ENCODE results near the gene JAKMIP1. TPM values are rescaled to one million over a fixed set of nuclear protein-coding genes. Genes with fewer than 3 reads are reported as not detected.

Gene JAKMIP1
- total RNA-seq, 1 experiment from 2014 or later, result 0.05 TPM

DNA sequence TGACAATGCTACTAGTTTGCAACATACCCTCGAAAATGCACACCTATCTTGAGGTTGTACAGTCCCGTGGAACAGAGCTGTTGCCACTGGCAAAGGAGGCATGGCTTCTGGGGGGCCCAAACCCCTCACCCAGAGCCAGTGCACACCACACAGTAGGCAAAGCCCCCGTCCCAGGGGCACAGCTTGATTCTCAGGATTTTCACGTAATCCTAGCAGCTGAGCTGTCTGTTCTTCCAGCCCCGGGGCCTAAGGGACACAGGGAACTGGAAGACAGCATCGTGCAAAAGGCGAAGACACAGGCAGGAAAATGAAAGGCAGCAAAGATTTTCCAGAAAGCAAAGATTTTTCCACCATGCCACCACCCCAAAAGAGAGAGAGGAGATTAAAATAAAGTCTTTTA, 77.2 kb downstream of the JAKMIP1 start:
- DNase-seq (ENCODE audit: extremely low read depth, low read depth), result no peak

DNA sequence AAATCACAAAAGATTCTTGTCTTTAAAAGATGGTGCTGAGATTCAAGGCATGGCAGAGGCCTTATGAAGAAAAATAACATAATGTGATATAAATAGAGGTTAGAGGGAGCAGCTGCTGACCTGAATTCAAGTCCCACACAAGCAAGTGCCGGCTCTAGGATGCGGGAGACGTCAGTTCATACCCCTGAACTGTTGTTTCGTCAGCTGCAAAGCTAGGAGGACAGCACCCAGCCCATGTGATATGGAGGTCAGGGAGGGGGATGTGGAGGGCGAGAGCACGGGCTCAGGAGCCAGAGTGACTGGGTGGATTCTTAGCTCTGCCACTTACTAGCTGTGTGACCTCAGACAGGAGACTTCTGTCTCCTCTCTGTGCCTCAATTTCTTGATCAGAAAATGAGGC, 77.9 kb downstream of the JAKMIP1 start:
- no peak for DNase-seq (ENCODE audit: extremely low read depth, low read depth)

DNA sequence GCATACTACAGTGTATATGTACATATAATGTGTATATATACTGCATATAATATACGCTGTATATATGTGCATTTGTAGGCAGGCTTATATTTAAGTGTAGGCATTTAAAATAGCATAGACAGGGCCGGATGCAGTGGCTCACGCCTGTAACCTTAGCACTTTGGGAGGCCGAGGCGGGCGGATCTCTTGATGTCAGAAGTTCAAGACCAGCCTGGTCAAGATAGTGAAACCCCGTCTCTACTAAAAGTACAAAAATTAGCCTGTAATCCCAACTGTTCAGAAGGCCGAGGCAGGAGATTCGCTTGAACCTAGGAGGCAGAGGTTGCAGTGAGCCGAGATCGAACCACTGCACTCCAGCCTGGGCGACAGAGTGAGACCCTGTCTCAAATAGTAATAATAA, 78.4 kb downstream of the JAKMIP1 start:
- no peak for DNase-seq (ENCODE audit: extremely low read depth, low read depth)

DNA sequence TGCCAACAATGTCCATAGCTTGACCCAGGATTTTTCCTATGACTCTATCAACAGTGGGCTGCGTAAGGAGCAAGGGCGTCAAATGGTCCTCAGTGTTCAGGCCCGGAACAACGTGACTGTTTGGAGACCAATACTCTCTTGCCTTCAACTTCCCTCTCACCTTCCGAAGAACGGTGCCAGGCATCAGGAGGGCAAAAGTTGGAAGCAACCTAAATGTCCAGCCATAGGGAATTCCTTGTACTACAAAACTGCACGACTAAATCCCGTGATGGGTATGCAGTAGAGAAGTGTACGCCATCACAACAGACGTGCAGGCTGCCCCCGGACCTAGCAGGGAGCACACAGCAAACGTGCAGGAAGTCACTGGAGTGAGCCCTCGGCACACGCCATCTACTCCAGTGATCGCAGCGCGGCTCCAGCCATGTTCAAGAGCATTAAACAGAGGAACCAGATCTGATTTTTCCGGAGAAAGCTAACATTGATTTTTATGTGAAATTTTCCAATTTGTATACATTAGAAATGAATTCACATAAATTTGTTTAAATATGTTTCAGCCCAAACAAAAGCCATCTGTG, 79.0 kb downstream of the JAKMIP1 start:
- no peak for DNase-seq (ENCODE audit: extremely low read depth, low read depth)

DNA sequence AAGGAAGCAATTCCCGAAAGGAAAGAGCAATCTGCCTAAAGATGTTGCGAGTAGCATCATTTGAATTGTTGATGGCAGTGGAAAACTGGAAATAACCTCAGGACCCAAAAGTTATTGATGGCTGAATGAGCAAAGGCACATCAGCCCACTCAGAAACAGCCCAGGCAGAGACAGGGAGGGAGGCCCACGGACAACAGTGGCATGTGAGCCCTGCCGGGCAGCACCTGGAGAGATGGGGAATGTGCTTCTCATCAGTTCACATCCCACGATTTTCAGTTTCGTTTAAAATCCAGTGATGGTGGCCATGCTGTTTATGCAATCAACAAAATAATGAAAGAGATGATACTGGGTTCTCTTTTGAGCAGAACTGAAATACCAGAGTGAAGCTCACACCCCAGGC, 80.0 kb downstream of the JAKMIP1 start:
- no peak for DNase-seq (ENCODE audit: extremely low read depth, low read depth)

DNA sequence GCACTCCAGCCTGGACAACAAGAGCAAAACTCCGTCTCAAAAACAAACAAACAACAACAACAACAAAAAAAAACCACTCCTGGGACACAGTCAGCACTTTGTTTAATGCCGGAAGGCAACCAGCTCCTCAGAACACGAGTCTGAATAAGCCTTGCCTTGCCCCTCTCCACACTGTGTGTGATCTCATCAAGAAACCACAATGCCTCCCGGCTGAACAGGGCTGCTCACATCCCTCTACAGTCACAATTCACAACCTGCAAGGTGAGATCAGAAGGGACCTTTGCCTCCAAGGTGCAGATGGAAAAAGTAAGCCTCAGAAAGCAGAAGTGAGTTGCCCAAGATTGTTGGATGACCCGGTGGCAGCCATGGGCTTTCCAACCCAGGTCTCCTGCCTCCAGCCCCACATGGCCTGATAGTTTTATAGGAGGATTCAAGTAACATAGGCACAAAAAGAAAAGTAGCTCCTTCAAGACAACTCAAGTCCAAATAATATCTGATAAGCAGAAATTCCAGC, 80.8 kb downstream of the JAKMIP1 start:
- no peak for DNase-seq (ENCODE audit: extremely low read depth, low read depth)

DNA sequence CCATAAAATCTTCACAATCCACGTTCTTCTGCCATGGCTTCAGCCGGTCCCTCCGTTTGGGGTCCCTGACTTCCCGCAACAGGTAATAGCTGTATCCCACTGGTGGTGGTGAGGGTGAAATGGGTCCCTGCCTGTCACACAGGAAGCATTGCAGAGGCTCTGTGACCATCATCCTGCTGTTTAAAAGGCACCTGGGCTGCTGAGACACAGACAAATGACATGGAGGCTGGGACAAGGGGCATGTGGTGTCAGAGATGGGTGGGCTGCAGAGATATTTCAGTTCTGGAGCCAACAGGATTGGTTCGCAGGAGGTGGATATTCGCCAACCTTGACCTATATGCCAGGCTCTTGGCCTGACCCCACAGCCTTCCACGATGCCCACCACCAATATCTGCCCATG, 82.1 kb downstream of the JAKMIP1 start:
- no peak for DNase-seq (ENCODE audit: extremely low read depth, low read depth)

DNA sequence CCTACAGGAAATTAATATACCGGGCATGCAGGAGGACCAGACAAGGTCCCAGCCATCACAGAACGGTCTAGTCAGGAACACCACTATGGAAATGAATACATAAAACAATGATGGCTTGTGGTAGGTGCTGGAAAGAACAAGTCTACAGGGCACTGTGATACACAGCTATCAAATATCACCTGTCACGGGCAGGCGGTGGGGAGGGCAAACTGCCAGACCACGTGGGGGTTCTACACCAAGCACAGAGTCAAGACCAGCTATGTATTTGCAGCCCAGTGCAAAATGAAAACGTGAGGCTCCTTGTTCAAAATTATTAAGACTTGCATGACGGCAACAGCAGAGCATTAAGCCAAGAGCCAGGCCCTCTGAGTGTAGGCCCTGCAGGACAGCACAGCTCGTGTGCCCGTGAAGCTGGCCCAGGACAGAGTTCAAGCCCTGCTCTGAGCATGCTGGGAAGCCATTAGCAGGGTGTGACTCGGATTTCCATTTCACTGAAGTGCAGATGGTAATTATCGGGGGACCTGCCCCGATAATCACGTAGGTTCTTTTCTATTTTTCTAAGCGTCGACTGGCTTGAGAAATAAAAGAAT, 83.6 kb downstream of the JAKMIP1 start:
- no peak for DNase-seq (ENCODE audit: extremely low read depth, low read depth)

DNA sequence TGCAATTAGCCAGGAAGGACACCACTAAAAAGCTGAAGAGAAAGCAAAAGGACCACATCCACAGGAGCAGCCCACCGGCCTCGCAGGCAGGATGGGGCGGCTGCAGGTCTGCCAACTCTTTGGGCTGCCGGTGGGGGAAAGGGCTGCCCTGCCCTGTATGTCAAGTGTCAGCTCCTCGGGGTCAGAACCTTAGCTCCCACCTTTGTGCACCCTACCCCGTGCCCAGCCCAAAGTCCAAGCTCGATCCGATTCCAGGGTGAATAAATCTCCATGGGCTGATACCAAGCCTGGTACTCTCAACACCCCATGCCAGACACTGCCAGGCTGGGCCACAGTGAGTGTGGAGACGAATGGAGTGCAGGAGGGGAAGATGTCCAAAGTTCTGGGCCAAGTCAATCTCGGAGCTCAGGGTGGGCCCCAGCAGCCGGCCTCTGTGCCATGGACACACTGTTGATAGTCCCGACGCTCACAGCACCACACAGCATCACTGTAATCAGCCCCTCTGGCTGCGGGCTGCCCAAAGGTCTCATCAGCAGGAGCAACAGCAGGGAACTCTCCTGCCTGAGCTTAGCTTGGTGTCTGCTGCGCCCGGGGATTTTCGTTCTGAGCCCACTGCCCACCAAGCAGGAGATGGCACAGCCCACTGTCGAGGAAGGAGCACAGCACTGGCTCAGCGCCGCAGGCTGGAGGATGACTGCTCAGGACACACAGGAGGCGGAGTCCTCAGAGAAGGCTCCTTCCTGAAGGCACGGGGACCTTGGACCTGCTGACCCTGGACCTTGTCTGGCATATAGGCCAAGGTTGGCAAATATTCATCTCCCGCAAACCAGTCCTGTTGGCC, 84.4 kb downstream of the JAKMIP1 start:
- no peak for DNase-seq (ENCODE audit: extremely low read depth, low read depth)

DNA sequence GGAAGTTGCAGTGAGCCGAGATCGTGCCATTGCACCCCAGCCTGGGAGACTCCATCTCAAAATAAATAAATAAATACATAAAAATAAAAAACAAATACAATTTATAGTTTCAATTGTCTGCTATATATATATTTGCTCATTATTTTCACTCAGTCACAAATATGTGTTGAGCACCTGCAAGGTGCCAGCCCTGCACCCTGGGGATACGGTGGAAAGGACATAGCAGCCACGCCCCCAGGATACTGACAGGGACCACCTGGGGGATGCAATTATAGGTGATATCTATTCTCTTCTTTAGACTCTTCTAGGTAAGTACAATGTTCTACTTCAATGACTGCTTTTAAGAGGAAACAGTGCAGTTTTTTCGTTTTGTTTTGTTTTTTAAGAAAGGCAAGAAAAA, 85.0 kb downstream of the JAKMIP1 start:
- DNase-seq (ENCODE audit: extremely low read depth, low read depth), result no peak

DNA sequence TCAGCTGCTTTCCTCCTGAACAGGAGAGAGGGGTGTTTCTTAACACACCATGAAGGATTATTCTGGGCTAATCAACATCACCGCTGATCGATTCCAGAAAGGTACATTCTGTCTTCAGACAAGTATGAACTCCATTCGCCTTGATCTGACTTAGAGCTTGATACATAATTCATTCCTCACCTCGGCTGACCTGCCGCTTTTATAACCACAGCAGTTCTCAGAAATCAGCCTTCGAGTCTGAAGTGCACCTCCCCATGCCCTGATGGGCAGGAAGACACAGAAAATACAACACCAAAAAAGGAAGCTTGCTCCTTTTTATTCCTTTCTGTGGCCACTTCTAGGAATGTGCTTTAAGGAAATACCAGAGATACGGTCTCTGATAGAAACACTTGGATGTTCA, 85.7 kb downstream of the JAKMIP1 start:
- DNase-seq (ENCODE audit: extremely low read depth, low read depth), result no peak

DNA sequence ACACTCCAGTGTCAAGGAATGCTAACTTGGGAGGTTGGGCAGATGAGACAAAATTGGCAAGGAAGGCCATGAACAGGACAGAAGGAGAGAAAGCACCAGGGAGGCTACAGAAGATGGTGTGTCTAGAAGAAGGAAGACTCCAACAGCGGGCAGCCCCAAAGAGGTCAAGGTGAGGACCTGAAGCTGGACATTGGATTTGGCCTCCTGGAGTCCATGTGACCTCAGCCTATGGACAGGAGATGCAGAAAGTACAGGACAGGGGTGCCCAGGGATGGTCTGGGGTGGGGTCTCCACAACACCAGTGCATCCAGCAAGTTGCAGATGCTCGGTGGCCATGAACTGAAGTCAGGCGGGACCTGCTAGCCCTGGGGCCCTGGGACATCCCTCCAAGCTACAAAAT, 86.2 kb downstream of the JAKMIP1 start:
- DNase-seq (ENCODE audit: extremely low read depth, low read depth), result no peak

DNA sequence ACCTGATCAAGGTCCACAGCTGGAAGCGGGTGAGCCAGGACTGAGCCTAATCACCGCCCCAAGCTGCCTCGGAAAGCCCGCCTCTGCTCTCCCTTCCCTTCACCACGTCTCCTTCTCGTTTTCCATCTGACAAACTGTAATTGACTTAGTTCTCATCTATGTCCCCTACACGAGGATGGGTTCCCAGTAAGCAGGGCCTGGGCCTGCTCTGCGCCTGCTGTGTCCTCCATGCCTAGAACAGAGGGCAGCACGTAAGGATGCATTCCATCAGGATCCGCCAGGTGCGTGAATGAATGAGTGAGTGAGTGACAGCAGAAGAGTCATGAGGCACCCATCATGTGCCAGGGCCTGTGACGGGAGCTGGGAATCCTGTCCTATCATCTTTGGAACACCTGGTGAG, 86.7 kb downstream of the JAKMIP1 start:
- DNase-seq (ENCODE audit: extremely low read depth, low read depth), result no peak

DNA sequence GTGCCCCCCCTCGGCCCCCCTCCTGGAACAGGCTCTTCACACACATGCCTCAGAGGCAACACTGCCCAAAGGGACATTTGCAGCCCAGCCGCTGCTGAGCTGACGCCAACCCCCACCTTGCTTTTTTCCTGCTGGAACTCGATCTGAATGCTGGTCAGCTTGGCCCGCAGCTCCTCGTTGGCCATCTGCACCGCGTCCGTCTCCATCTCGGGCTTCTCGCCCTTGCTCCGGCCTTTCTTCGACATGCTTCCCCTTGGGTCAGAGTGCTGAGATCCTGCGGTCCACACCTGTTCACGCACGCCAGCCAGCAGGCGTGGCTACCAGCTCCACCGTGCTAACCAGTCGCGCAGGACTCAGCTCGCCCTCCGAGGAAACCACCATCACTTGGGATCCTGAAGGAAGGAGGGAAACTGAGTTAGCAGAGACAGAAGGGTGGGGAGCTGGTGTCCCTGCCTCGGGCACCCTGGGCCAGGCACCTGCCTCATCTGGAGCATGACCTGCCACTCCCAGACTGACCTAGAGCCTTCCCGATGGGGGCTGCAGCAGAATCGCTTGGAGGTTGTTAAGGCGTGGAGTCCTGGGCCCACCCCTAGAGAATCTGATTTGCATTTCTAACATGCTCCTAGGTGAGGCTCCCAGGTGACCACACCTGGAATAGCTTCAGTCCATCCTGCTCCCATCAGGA, 87.6 kb downstream of the JAKMIP1 start:
- no peak for DNase-seq (ENCODE audit: extremely low read depth, low read depth)

DNA sequence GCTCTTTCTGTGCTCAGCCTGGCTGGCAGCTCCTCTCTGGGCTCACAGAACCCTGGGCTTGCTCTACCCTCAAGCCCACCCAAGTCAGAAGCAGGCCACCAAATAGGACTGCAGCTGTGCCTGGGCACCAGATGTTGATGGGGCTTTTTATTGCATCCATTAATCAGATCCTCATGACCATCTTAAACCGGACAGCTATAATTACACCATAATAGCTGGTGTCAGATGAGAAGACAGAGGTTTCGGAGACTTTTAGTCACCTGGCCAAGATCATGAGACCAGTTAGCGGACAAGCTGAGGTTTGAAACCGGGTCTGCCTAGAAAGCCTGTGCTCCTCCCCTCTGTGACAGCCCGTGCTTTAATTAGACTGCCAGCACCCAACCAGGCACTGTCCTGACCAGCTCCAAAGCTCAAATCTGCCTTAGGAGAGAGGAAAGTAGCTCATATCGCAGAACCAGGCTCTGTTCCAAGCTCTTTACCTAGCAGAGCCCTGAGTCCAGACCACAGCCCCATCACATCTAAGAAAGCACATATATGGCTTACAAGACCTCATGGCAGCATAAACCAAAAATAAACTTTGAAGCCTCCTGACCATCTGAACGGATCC, 88.9 kb downstream of the JAKMIP1 start:
- no peak for DNase-seq (ENCODE audit: extremely low read depth, low read depth)

DNA sequence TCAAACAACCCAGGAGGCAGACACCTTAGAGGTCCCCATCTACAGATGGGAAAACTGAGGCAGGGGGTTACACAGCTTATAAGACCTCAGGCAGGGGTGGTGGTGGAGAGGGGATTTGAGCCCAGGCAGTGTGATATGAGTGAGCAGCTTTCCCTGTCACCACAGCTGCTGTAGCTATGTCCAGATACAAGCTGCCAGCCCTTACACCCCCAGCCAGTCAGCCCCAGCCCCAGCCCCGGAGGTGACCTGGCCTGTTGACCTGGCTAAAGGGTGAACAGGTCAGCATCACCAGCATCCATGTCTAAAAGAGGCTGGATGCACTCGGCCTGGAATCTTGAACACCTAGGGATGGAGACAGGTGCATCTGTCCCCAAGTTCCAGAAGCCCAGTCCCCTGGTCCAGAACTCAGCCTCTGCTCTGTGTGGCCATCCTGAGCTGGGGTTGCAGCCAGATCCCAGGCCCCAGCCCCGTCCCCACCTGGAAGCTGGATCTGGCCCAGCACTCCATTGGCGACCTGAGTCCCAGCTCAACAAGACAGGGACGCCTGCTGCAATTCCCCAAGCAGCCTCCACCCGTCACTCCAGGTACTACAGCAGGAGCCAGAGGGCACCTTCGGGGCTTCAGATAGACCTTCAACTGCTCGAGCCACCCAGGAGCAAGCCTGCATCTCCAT, 89.5 kb downstream of the JAKMIP1 start:
- DNase-seq (ENCODE audit: extremely low read depth, low read depth), result no peak

DNA sequence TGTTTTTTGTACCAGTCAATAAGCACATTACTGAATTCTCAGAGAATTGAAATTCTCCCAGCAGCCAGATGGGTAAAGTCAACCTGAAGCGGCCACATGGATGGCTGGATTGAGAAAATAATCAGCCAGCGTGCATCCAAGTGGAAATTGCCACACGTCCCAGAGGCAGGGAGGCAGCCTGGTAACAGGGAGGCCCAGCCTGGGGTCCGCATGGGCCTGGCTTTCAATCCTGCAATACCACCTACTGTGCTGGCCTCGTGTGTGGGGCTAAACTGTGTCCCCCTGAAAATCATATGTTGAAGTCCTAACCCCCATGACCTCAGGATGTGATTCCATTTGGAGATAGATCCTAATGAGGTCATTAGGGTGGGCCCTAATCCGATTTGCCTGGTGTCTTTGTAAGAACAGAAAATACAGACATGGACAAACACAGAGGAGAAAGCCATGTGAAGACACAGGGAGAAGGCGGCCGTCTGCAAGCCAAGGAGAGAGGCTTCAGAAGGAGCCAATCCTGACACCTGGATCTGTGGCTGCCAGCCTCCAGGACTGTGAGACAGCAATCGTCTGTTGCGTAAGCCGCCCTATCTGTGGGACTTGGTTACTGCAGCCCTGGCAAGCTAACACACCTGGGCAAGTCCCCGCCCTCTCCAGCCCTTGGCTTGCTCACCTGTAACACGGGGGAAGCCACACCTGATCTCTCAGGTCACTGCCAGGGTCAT, 90.3 kb downstream of the JAKMIP1 start:
- DNase-seq (ENCODE audit: extremely low read depth, low read depth), result no peak

DNA sequence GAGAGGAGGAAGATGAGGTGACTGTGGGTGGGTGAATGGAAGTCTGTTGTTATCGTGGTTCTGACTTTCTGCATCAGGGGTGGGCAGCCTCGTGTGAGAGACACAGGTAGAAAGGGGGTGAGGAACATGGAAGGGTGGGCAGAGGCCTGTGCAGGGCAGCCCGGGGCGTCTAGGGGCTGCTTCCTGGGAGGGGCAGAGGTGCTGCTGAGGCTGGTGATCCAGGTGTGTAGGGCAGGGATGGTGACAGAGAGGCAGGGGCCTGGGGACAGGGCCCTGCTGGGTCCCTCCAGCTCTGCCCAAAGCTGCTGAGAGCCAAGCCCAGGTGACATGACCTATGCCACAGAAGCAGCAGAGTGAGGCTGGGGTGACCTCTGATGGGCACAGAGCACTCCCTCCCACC, 92.5 kb downstream of the JAKMIP1 start:
- no peak for DNase-seq (ENCODE audit: extremely low read depth, low read depth)

DNA sequence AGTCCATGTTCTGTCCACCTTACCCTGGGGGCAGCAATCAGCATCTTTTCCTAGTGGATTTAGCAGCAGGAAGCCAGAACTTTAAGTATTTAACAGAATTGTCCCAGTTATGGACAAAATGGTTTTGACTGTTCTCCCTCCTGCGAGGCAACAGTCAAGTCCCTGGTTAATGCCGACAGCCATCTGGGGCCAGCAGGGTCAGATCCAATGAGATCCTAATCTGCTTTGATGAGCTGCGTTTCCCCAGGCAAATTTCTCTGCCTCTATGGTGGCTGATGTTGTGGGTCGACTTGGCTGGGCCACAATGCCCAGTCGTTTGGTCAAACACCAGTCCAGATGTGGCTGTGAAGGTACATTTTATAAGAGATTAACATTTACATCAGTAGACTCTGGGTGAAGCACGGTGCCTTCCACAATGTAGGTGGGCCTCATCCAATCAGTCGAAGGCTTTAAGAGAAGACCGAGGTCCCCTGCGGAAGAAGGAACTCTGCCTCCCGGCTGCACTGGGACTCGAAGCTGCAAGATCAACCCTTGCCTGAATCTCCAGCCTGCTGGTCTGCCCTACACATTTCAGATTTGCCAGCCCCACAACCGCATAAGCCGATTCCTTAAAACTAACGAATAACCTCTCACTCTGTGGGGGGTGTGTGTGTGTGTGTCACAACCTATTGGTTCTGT, 93.1 kb downstream of the JAKMIP1 start:
- no peak for DNase-seq (ENCODE audit: extremely low read depth, low read depth)
